ENCODE results near the gene AGAP1. TPM values are rescaled to one million over a fixed set of nuclear protein-coding genes. Genes with fewer than 3 reads are reported as not detected.

Gene AGAP1
- total RNA-seq, 1 experiment from 2014 or later: 25.8 TPM

GRCh38 chr2:235591921-235592320 is 98.1 kb downstream of the AGAP1 start:
- H3K4ac ChIP-seq (ENCODE audit: low read depth, low read length): no peak overlapping the region
- H3K9ac ChIP-seq (ENCODE audit: extremely low read depth, insufficient read length, low read length): no peak overlapping the region
- H3K9me3 Mint-ChIP-seq: no peaks in the 10 kb centered on the region
- H2BK20ac ChIP-seq (ENCODE audit: low read depth, low read length, poor library complexity, severe bottlenecking): no peak overlapping the region
- TF ChIP-seq CTCF (conservative IDR thresholded peaks at IDR 0.05): no peak
- no peaks in the 10 kb centered on the region for H3K9me3 ChIP-seq (ENCODE audit: control insufficient read depth, low read depth, low read length)
- no peak overlapping the region for H4K91ac ChIP-seq (ENCODE audit: insufficient read length, low read depth, low read length)
- H2BK5ac ChIP-seq (ENCODE audit: insufficient read length, low read length): no peak overlapping the region
- no peak overlapping the region for H3T11ph ChIP-seq (ENCODE audit: low read length)
- H4K20me1 ChIP-seq (ENCODE audit: control insufficient read depth, insufficient read depth, insufficient read length): no peaks in the 10 kb centered on the region
- no peaks in the 10 kb centered on the region for H3K79me2 ChIP-seq (ENCODE audit: insufficient read depth, low read length)
- H3K14ac ChIP-seq (ENCODE audit: insufficient read depth, low read length): no peak overlapping the region
- H3K18ac ChIP-seq (ENCODE audit: insufficient read length, low read depth, low read length): no peak overlapping the region
- H2AFZ ChIP-seq (ENCODE audit: low read length): no peak overlapping the region
- H3K27me3 Mint-ChIP-seq (ENCODE audit: low read depth): no peaks in the 10 kb centered on the region
- H3K79me1 ChIP-seq (ENCODE audit: insufficient read depth, low read depth, low read length, poor library complexity, severe bottlenecking): peaks cover 2% of the 10 kb centered on the region
- no peak for DNase-seq
- no peak overlapping the region for H3K4me3 Mint-ChIP-seq
- peaks cover 16 to 23% of the 10 kb centered on the region in 2 experiments for H3K4me1 Mint-ChIP-seq
- H3K23me2 ChIP-seq (ENCODE audit: insufficient read length, low read depth, low read length, poor library complexity, severe bottlenecking): no peaks in the 10 kb centered on the region
- peak overlapping the region in 1 of 3 experiments; percentile 77; a peak in 1 of 7 replicates for H3K27ac Mint-ChIP-seq
- no peak overlapping the region for H3K23ac ChIP-seq (ENCODE audit: insufficient read length, low read depth, low read length)
- no peak overlapping the region for H4K8ac ChIP-seq (replicated peaks; ENCODE audit: insufficient read length, low read depth, low read length)
- no peak overlapping the region for H3K56ac ChIP-seq (ENCODE audit: insufficient read length, low read depth, low read length)
- H2BK120ac ChIP-seq (ENCODE audit: low read depth, low read length, poor library complexity, severe bottlenecking): no peak overlapping the region
- H4K5ac ChIP-seq (ENCODE audit: insufficient read length, low read depth, low read length): no peak overlapping the region
- H3K4me2 ChIP-seq (ENCODE audit: insufficient read depth, insufficient read length, low read length): no peak overlapping the region
- H3K36me3 Mint-ChIP-seq (ENCODE audit: insufficient read depth in 1 of 3, low read depth in 3 of 3): peaks cover 0 to 5% (median 3%) of the 10 kb centered on the region in 3 experiments; a peak in 3 of 7 replicates
- no peak overlapping the region for H2BK12ac ChIP-seq (ENCODE audit: insufficient read length, low read depth, low read length)
- no peaks in the 10 kb centered on the region for H3K27me3 ChIP-seq (ENCODE audit: insufficient read depth, low read length)
- H2AK5ac ChIP-seq (ENCODE audit: insufficient read length, low read length): no peak overlapping the region
- no CpG with 5 or more reads among the region's 5 CpGs for WGBS (ENCODE audit: extremely low coverage, insufficient read length, low lambda C conversion rate)
- H3K27ac ChIP-seq (ENCODE audit: insufficient read length, low read depth, low read length): no peak overlapping the region
- no peaks in the 10 kb centered on the region for H3K4me1 ChIP-seq (ENCODE audit: insufficient read depth, low read length)
- no peak overlapping the region for H2BK15ac ChIP-seq (ENCODE audit: low read depth, low read length)

All from H9 (cell line).